NCI-H1930 (cell line): Measurements from ENCODE around the gene EPB41L2.
"Not testable (repeated sequence)": the region's sequence is repeated elsewhere in the genome, so short reads cannot be mapped to it uniquely, and the experiment has no call there.

Source experiments
- DNase-seq, 2 experiments: peaks; one replicate each; lab custom pipeline; 2025; lab: John Stamatoyannopoulos, UW

EPB41L2 gene

GRCh38 chr6:131063028-131063763 lies at the start of gene EPB41L2:
TSS of gene EPB41L2 (minus strand) at chr6:131063245. CDS start at chr6:130956485, 106,760 bp downstream.
- peak; percentile 67 to 88 for DNase-seq

GRCh38 chr6:131112249-131112648 lies 49.2 kb upstream of the EPB41L2 start:
- no peak for DNase-seq

- no peak for DNase-seq
Observed at GRCh38 chr6:131107151-131107550, 44.1 kb upstream of the EPB41L2 start.

GRCh38 chr6:131103901-131104300 lies 40.9 kb upstream of the EPB41L2 start:
- no peak for DNase-seq

GRCh38 chr6:131103296-131103695 lies 40.3 kb upstream of the EPB41L2 start:
- no peak for DNase-seq

GRCh38 chr6:131101911-131102680 lies 39.1 kb upstream of the EPB41L2 start:
- DNase-seq: no peak

- DNase-seq: no peak
Observed at GRCh38 chr6:131096786-131097185, 33.7 kb upstream of the EPB41L2 start.

- no peak for DNase-seq
Observed at GRCh38 chr6:131093334-131093733, 30.3 kb upstream of the EPB41L2 start.

GRCh38 chr6:131091944-131092343 lies 28.9 kb upstream of the EPB41L2 start:
- not testable (repeated sequence) for DNase-seq

GRCh38 chr6:131090339-131090738 lies 27.3 kb upstream of the EPB41L2 start:
- not testable (repeated sequence) for DNase-seq

GRCh38 chr6:131084982-131085381 lies 21.9 kb upstream of the EPB41L2 start:
- no peak for DNase-seq

GRCh38 chr6:131083687-131084086 lies 20.6 kb upstream of the EPB41L2 start:
- no peak for DNase-seq

- DNase-seq: no peak
Observed at GRCh38 chr6:131082335-131082734, 19.3 kb upstream of the EPB41L2 start.

GRCh38 chr6:131080084-131080483 lies 17.0 kb upstream of the EPB41L2 start:
- no peak for DNase-seq

- no peak for DNase-seq
Observed at GRCh38 chr6:131073577-131073976, 10.5 kb upstream of the EPB41L2 start.

- DNase-seq: no peak
Observed at GRCh38 chr6:131070061-131070460, 7.0 kb upstream of the EPB41L2 start.

- no peak for DNase-seq
Observed at GRCh38 chr6:131068165-131068564, 5.1 kb upstream of the EPB41L2 start.

GRCh38 chr6:131067521-131067920 lies 4.5 kb upstream of the EPB41L2 start:
- DNase-seq: no peak

- no peak for DNase-seq
Observed at GRCh38 chr6:131065824-131066171, 2.8 kb upstream of the EPB41L2 start.

- no peak for DNase-seq
Observed at GRCh38 chr6:131065112-131065823, 2.2 kb upstream of the EPB41L2 start.

GRCh38 chr6:131063764-131064272 lies 773 bp upstream of the EPB41L2 start:
- DNase-seq: no peak

GRCh38 chr6:131062241-131063027 lies 611 bp downstream of the EPB41L2 start:
- peak in 1 of 2 experiments; percentile 4 for DNase-seq
